HG02885 (cell line): ENCODE data around the gene ZNF518B.

ENCODE experiments used
- ATAC-seq: cut with Tn5 transposase; IDR thresholded peaks from one replicate; pipeline ENCODE4 v1.9.1; 2021; ENCODE audit warnings: mild to moderate bottlenecking; ENCODE audit not compliant: unreplicated experiment, poor library complexity

ZNF518B gene, protein sequence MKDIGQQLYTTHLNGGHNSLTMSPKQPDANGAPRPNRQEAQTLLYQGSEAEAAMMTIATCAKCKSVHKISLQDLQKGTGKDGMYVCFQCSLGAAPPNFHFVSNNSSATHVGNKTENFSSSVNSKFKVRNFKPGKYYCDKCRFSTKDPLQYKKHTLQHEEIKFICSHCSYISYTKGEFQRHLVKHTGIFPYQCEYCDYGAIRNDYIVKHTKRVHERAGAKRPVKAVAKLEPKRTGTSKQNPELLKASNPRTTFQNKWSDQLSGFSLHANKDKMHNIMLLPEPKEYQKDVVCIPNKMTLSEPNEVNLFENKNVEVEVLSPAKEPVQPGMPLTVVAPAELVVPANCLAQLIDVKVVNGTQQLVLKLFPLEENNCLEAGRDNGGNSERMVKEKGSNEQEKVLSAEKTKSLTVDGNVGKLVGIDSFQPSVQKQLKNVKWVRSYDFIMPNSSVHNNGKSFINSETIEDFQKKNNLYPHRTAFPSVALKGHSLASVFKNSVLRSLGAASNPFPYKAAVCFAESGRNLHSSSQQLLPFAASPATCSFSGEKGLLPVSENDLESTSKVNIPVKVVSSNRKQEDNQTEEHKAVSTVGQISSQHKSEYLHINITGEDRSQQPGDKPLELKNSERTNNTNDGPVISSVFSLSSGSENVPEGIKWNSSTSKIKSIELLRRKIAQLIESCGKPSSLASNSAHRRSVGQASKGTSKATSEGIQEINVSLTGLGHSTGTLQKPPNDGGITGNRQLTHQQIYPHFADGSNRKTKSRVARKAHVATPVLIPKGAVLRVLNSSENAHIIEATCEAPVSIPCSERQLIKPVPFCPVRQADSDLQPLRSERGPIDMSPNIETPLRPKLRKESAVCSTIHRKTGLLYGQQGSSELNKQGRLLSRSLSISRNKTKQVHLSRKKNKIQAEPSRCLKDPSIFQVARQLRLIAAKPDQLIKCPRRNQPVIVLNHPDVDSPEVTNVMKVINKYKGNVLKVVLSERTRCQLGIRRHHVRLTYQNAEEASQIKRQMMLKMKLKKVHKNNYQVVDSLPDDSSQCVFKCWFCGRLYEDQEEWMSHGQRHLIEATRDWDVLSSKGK

GRCh38 chr4:10457255-10457801, at the start of gene ZNF518B:
TSS of gene ZNF518B (minus strand) at chr4:10457426. CDS start at chr4:10446328, 11,098 bp downstream.
- peak; percentile 71 for ATAC-seq

DNA sequence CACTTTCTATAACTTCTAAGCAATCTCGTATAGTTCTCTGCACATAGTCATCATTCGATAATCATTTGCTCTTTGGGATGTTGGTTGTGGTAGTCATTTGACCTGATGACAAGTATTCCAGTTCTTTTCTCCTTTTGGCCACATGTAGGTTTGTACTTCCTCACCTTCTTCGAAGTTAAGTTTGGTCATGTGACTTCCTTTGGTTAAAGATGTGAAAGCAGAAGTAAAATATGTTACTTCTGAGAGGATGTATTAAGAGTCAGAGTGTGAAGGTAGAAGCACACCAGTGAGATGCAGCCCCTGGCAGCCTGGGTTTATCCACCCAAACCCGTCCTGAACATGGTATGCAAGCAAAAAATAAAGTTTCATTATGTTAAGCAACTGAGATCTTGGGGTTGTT, 48.9 kb upstream of the ZNF518B start:
- ATAC-seq: no peak

GRCh38 chr4:10504570-10505179, 47.4 kb upstream of the ZNF518B start:
- no peak for ATAC-seq

- ATAC-seq: no peak
Observed at GRCh38 chr4:10502717-10503116, 45.5 kb upstream of the ZNF518B start.

DNA sequence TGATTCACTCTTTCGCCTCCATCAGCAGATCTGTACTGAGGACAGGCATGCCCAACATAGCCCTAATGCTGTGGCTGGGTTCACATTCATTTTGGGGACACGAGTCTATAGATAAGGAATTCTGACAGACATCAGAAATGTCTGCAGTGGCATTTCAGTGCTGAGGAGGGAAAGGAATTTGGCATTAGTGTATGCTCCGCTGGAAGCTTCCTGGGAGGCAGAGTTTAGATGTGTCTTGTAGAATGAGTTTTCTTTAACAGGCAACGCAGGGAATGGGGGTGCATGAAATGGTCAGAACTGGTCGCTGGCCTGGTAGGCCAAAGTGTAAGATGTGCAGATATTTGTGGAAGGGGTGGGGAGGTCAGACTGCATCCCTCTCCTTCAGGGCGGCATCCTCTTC, 43.5 kb upstream of the ZNF518B start:
- no peak for ATAC-seq

DNA sequence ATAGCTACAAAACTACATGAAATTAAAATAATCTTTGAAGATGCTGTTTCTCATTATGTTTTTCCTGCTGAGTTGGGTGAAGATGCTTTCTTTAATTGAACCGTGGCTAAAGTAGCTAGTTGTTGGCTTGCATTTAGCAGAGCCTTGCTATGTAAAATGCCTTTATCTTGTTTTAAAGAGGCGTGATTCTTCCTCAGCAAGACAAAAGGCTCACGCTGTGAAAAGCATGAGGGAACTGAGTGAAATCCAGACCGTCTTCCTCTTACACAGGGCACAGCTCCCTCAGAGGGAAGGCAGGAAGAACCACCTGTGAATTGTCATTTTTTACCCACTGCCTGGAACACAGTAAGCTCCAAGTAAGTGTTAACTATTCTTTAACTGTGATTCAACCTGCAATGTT, 39.0 kb upstream of the ZNF518B start:
- no peak for ATAC-seq

DNA sequence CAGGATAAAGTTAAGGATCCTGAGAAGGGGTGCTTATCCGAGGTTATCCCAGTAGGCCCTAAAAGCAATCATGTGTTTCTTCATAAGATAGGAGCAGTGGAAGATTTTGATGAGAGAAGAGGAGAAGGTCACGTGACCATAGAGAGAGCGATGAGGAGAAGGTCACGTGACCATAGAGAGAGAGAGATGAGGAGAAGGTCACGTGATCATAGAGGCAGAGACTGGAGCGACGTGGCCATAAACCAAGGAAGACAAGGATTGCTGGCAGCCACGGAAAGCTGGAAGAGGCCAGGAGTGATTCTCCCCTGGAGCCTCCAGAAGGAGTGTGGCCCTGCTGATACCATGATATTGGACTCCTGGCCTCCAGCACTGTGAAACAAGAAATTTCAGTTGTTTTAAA, 38.4 kb upstream of the ZNF518B start:
- ATAC-seq: no peak

- no peak for ATAC-seq
Observed at GRCh38 chr4:10492464-10492863, 35.2 kb upstream of the ZNF518B start.

- no peak for ATAC-seq
Observed at GRCh38 chr4:10491401-10491800, 34.2 kb upstream of the ZNF518B start.

- ATAC-seq: no peak
Observed at GRCh38 chr4:10490996-10491395, 33.8 kb upstream of the ZNF518B start.

DNA sequence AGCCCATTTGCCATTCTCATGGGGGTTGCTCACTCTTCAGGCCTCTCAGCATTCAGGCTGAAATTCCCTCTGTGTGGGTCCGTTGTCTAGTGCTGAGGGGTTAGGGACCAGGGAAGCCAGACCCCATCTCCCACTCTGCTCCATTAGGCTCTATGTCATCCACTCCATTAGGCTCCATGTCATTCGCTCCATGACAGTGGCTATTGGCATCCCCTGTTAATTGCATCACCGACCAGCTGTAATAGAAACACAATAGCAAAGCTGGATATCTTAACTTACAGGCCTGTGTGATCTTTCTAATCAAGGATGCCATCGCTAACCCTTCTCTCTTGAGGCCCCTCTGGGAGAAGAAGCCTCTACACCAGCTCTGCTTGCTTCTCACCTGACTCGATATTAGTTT, 25.7 kb upstream of the ZNF518B start:
- ATAC-seq: no peak

DNA sequence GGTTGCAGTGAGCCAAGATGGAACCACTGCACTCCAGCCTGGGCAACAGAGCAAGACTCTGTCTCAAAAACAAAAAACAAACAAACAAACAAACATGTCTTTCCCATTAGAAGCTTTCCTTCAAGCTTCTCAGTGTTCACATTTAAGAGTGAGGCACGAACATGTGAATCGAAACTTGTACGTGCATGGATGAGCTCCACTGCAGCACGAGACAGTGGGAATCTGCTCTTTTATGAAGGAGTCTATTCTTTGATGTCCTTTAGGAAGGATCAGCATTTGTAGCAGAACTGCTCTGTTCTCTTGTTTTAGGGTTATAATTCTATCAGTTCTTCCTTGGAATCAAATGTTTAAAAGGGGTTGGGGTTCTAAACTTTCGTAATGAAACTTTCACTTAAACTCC, 23.4 kb upstream of the ZNF518B start:
- ATAC-seq: no peak

DNA sequence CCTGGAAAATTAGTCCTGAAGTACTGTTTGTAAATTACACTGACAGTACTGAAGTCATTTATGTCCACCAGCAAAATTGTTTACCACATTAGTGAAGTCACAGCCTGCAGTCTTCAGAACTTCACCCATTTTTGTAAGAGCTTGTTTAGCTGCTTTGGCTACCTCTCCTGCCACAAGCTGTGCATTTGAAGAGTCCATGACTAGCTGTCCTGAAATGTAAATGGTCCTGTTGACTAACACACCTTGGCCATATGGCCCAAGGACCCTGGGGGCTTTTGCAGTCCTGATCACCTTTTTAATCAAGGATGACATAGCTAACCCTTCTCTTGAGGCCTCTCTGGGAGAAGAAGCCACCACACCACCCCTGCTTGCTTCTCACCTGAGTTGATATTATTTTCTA, 21.4 kb upstream of the ZNF518B start:
- ATAC-seq: no peak

- ATAC-seq: no peak
Observed at GRCh38 chr4:10470505-10470904, 13.3 kb upstream of the ZNF518B start.

DNA sequence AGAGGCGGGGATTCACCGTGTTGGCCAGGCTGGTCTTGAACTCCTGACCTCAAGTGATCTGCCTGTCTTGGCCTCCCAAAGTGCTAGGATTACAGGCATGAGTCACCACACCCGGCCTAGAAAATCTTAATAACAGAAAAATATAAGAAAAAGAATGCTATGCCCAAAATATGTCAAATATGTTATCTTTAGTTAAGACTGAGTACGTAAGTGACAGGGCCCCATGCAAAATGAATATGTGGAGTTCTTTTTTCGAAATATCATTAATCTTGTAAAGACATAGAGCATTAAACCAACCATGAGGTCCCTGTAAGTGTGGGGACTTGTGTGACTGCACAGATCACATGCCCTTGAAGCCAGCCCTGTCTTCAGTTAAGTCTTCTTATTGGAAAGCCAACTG, 8.9 kb upstream of the ZNF518B start:
- no peak for ATAC-seq

DNA sequence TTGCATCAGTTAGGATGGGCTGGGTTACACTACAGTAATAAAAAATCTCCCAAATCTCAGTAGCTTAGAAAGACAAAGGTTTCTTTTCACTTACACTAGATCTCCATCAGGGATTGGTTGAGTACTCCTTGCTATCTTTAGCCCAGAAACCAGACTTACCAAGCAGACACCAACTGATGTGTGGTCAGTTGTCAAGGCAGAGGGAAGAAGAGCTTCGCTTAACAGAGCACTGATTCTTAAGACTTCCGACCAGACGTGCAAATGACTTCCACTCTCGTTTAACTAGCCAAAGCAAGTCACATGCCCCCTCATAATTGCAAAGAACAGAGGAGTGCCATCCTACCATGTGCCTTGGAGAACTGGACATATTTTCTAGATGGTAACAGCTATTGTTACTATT, 5.7 kb upstream of the ZNF518B start:
- ATAC-seq: no peak

DNA sequence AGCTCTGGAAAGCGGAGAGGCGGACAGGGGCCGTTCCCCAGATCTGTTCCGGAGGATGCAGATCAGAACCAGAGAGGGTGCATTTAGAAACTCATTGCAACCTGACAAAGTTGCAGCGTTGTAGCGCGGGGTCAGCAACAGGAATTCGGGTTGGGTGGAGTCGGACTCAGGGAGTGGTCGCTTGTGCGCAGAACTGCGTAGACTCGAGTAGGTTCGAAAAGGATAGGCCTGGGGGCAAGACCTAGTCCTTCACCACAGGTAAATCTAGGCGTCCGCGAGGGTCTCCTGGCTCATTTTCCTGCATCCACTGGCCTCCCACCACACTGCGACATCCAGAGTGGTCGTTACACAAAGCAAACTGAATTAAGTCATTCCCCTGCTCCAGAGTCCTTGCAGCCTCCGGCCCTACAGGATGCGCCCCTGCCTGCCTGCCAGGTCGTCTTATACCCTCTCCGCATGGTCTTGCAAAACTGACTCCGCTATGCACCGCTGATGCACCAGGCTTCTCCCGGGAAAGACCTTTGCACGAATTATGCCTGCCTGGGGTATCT, 4.7 kb upstream of the ZNF518B start:
- no peak for ATAC-seq

GRCh38 chr4:10461091-10461849, 4.0 kb upstream of the ZNF518B start:
- peak; percentile 77 for ATAC-seq

DNA sequence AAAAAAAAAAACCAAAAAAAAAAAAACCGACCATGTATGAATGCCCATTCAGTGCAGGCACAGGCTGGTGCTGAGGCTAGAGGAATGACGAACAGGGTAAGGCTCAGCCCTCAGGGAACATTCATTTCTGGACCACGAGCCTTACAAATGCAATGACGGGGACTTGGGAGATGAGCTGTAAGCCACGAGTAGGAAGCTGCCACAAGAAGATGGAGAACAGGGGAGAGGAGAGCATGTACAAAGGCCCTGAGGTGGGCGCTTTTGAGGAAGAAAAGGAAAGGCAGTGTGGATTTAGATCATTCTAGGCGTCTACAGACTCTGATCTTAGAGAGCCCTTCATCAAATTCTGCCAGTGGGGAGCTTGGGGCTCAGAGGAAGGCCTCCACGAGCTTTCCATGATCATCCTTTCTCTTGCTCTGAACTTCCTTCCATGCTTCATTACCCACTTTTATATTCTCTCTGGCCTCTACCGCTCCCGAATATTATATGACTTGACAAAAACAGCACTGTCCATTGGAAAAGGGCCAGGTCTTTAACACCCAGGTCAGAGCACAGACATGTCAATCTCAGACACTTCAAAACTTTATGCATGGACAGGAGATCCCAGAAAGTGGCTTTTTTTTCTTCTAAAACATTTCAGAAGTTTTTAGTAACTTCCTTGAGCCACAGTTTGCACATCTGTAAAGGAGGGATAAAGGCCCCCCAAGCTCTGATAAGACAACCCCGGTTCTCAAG, 3.3 kb upstream of the ZNF518B start:
- no peak for ATAC-seq
